Measurements from ENCODE around the gene CWF19L2.

DNA sequence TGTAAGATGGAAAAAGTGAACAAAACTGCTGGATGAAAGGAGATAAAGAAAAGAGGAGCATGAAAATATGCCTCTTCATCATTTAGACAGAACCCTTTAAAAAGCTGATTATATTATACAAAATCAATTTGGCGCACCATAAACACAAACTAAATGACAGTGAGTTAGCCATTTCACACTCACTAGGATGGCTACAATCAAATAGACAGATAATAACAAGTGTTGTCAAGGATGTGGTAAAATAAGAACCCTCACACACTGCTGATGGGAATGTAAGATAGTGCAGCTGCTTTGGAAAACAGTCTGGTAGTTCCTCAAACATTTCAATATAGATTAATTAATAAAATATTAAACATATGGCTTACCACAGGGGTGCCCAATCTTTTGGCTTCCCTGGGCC lies 99.7 kb downstream of the CWF19L2 start:
- TF ChIP-seq POLR2A (IDR thresholded peaks at IDR 0.05; ENCODE audit: borderline replicate concordance, extremely low read depth, insufficient read depth, insufficient read length) (no peak), ZNF274 (IDR thresholded peaks at IDR 0.05; ENCODE audit: low read depth, low read length) (no peak), ZFX (IDR thresholded peaks at IDR 0.05) (no peak)
- TF ChIP-seq, protein P1, sequence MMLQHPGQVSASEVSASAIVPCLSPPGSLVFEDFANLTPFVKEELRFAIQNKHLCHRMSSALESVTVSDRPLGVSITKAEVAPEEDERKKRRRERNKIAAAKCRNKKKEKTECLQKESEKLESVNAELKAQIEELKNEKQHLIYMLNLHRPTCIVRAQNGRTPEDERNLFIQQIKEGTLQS (IDR thresholded peaks at IDR 0.05): no peak
- TF ChIP-seq, protein P2, sequence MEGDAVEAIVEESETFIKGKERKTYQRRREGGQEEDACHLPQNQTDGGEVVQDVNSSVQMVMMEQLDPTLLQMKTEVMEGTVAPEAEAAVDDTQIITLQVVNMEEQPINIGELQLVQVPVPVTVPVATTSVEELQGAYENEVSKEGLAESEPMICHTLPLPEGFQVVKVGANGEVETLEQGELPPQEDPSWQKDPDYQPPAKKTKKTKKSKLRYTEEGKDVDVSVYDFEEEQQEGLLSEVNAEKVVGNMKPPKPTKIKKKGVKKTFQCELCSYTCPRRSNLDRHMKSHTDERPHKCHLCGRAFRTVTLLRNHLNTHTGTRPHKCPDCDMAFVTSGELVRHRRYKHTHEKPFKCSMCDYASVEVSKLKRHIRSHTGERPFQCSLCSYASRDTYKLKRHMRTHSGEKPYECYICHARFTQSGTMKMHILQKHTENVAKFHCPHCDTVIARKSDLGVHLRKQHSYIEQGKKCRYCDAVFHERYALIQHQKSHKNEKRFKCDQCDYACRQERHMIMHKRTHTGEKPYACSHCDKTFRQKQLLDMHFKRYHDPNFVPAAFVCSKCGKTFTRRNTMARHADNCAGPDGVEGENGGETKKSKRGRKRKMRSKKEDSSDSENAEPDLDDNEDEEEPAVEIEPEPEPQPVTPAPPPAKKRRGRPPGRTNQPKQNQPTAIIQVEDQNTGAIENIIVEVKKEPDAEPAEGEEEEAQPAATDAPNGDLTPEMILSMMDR (IDR thresholded peaks at IDR 0.05 in 2 of 3, conservative IDR thresholded peaks at IDR 0.05 in 1 of 3; ENCODE audit: borderline replicate concordance in 1 of 3, insufficient read depth in 1 of 3, low read depth in 2 of 3, low read length in 2 of 3): no peak

All from HCT116 (cell line).